Germinal center (tissue), 1 donor: Measurements from ENCODE around the gene BRWD1.

ENCODE experiments used
- DNase-seq: peaks from one replicate; pipeline ENCODE4 v3.0.0; 2012; ENCODE audit warnings: mixed read lengths, low spot score

The BRWD1 gene

GRCh38 chr21:39134288-39134810 lies 179.1 kb downstream of the BRWD1 start:
- DNase-seq, result no peak
